Activated CD8-positive, alpha-beta T cell treated with anti-CD3 and anti-CD28 coated beads for 36 hours (primary cell): ENCODE measurements around the gene FLACC1. TPM values are rescaled to one million over a fixed set of nuclear protein-coding genes. Genes with fewer than 3 reads are reported as not detected.

Experiments
- ATAC-seq: fragments of 200-7000 bp; cut with Tn5 transposase; one replicate; pipeline ENCODE4 v1.10.0; 2021; ENCODE audit warnings: mild to moderate bottlenecking, moderate library complexity
- CTCF ChIA-PET: fragments of 350-600 bp; sonication (Branson Sonifier 250); formaldehyde crosslinking; loops from one replicate; lab custom pipeline; 2021; ENCODE audit warnings: antibody characterized with exemption; lab: Charles Lee
- POLR2A ChIA-PET: fragments of 350-600 bp; sonication (Branson Sonifier 250); formaldehyde crosslinking; loops from one replicate; lab custom pipeline; 2021; ENCODE audit warnings: antibody characterized with exemption; lab: Charles Lee
- DNase-seq: peaks from one replicate; pipeline ENCODE4 v3.0.0-alpha.2; 2020
- H3K27ac Mint-ChIP-seq: one replicate; pipeline ENCODE4 v1.8.0; 2021; ENCODE audit warnings: mild to moderate bottlenecking, mixed read lengths
- H3K27me3 Mint-ChIP-seq: one replicate; pipeline ENCODE4 v1.8.0; 2021; ENCODE audit warnings: mixed read lengths
- H3K36me3 Mint-ChIP-seq: one replicate; pipeline ENCODE4 v1.8.0; 2021; ENCODE audit warnings: low read depth, mixed read lengths
- H3K4me1 Mint-ChIP-seq: one replicate; pipeline ENCODE4 v1.8.0; 2021; ENCODE audit warnings: low read depth, mixed read lengths
- H3K4me3 Mint-ChIP-seq: one replicate; pipeline ENCODE4 v1.8.0; 2021; ENCODE audit warnings: mild to moderate bottlenecking, moderate library complexity, mixed read lengths
- H3K9me3 Mint-ChIP-seq: one replicate; pipeline ENCODE4 v1.8.0; 2021; ENCODE audit warnings: mixed read lengths
- intact Hi-C: fragments of 100-400 bp; cut with micrococcal nuclease; formaldehyde crosslinking; loops from one replicate; pipeline ENCODE4 v1.10.0; 2022
- total RNA-seq, 2 experiments: library from RNA; stranded (reverse); gene quantifications; one replicate each; pipeline ENCODE4 v1.2.3, GENCODE V29; 2021
- TF ChIP-seq, protein P1 (sequence below): fragments of 200-600 bp; IDR thresholded peaks from one replicate; pipeline ENCODE4 v1.8.0; 2022; ENCODE audit warnings: antibody characterized with exemption, mild to moderate bottlenecking

Gene FLACC1
- total RNA-seq, 2 experiments from 2014 or later: 0.59 to 0.76 TPM

DNA sequence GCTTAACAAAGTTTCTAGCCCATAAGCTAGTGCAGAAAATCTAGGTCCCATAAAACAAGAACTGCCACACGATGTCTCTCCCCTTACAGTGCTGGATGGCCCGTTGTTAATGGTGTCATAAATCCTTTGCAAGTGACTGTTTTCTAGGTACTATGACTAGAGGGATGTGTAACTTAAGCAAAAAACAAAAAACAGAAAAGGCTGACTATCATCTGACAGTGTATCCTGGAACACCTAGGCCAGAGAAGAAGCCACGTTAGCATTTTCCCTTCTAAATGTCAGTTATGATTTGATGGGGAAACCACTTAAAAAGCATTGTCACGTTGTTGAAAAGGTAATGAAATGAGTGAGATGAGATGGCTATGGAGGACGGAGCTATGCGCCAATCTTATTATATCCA lies 94.4 kb downstream of the FLACC1 start:
- no peaks in the 10 kb centered on the region for H3K27me3 Mint-ChIP-seq
- CTCF ChIA-PET: interaction anchor here (0.9 to 9.5 kb wide), 7 partner anchors 10 to 188 kb away, joined by 3 to 91 read pairs (median 5); partner anchors contain the start of genes CASP10, STRADB and TRAK2
- TF ChIP-seq, protein P1, sequence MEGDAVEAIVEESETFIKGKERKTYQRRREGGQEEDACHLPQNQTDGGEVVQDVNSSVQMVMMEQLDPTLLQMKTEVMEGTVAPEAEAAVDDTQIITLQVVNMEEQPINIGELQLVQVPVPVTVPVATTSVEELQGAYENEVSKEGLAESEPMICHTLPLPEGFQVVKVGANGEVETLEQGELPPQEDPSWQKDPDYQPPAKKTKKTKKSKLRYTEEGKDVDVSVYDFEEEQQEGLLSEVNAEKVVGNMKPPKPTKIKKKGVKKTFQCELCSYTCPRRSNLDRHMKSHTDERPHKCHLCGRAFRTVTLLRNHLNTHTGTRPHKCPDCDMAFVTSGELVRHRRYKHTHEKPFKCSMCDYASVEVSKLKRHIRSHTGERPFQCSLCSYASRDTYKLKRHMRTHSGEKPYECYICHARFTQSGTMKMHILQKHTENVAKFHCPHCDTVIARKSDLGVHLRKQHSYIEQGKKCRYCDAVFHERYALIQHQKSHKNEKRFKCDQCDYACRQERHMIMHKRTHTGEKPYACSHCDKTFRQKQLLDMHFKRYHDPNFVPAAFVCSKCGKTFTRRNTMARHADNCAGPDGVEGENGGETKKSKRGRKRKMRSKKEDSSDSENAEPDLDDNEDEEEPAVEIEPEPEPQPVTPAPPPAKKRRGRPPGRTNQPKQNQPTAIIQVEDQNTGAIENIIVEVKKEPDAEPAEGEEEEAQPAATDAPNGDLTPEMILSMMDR: no peak

DNA sequence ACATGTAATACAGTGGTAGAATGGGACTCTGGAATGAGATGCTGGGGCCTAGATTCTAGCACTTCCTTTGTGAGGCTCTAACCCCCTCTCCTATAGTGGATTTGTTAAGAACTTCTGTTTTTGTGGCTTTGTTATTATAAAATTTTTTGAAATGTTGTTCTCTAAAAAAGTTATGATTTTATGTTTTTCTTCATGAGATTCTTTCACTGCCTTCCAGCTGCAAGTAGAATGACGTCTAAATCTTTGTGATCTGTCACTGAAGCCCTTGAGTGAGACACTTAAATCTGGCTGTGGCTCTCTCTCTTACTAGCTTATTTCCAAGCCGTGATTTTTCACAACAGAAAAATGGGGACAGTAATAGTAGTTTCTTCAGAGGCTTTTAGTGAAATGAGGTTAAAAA lies 95.2 kb downstream of the FLACC1 start:
- peak overlapping the region; percentile 100 for H3K27ac Mint-ChIP-seq
- ChIA-PET CTCF (interaction anchor here (0.6 to 9.5 kb wide), 8 partner anchors 9 to 143 kb away, joined by 3 to 91 read pairs (median 5); partner anchors contain the start of gene CASP10), POLR2A (interaction anchor here (0.6 to 6.0 kb wide), 10 partner anchors 9 to 398 kb away, joined by 3 to 46 read pairs (median 5); no protein-coding TSS in a partner anchor)
- peaks cover 30% of the 10 kb centered on the region for H3K36me3 Mint-ChIP-seq
- H3K27me3 Mint-ChIP-seq: no peaks in the 10 kb centered on the region
- TF ChIP-seq, protein P1: no peak
- H3K4me1 Mint-ChIP-seq: peaks cover 78% of the 10 kb centered on the region
- peak overlapping the region; percentile 92 for H3K4me3 Mint-ChIP-seq
- intact Hi-C loops: loop anchor here (5.0 kb wide), 1 partner anchor 100 kb away; no protein-coding TSS in a partner anchor
- H3K9me3 Mint-ChIP-seq: no peaks in the 10 kb centered on the region
- ATAC-seq (no peak), DNase-seq (no peak)

More for the DNA sequence above, 94.4 kb downstream of the FLACC1 start:
- Mint-ChIP-seq H3K4me3 (peak overlapping the region; percentile 67), H3K36me3 (peaks cover 36% of the 10 kb centered on the region), H3K9me3 (no peaks in the 10 kb centered on the region), H3K4me1 (peaks cover 80% of the 10 kb centered on the region), H3K27ac (peak overlapping the region; percentile 80)
- peak; percentile 49 for ATAC-seq
- peak; percentile 57 for DNase-seq
- POLR2A ChIA-PET: interaction anchor here (0.7 to 6.0 kb wide), 6 partner anchors 10 to 103 kb away, joined by 3 to 46 read pairs (median 6); no protein-coding TSS in a partner anchor
- intact Hi-C loops: loop anchor here (5.0 kb wide), 1 partner anchor 100 kb away; no protein-coding TSS in a partner anchor

DNA sequence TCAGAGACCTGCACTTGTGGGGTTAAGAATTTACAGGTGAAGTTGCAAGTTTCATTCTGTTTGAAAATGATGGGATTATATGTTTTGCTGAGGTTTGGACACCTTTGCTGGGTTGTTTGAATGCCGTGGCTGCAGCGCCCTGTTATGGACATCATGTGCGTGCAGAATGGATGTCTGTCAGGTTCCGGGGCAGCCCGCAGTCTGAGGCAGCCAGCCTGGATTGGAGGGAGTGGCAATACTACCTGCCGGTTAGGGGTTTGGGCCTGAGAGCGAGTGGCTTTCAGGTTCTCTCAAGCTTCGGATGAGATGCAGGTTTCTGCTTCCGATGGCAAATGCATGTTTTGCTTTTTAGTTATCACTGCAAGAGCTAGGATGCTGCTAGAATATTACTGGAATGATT lies 95.7 kb downstream of the FLACC1 start:
- intact Hi-C loops: loop anchor here (5.0 kb wide), 1 partner anchor 101 kb away; no protein-coding TSS in a partner anchor
- peak overlapping the region; percentile 92 for H3K4me3 Mint-ChIP-seq
- ChIA-PET POLR2A (interaction anchor here (0.6 to 6.0 kb wide), 11 partner anchors 8 to 398 kb away, joined by 3 to 46 read pairs (median 5); no protein-coding TSS in a partner anchor), CTCF (interaction anchor here (0.6 to 9.5 kb wide), 9 partner anchors 8 to 143 kb away, joined by 3 to 91 read pairs (median 5); partner anchors contain the start of gene CASP10)
- DNase-seq: peak; percentile 76
- H3K9me3 Mint-ChIP-seq: no peaks in the 10 kb centered on the region
- H3K4me1 Mint-ChIP-seq: peaks cover 78% of the 10 kb centered on the region
- H3K27ac Mint-ChIP-seq: peak overlapping the region; percentile 100
- TF ChIP-seq, protein P1: no peak
- H3K36me3 Mint-ChIP-seq: peaks cover 30% of the 10 kb centered on the region
- peak; percentile 7 for ATAC-seq
- H3K27me3 Mint-ChIP-seq: no peaks in the 10 kb centered on the region

DNA sequence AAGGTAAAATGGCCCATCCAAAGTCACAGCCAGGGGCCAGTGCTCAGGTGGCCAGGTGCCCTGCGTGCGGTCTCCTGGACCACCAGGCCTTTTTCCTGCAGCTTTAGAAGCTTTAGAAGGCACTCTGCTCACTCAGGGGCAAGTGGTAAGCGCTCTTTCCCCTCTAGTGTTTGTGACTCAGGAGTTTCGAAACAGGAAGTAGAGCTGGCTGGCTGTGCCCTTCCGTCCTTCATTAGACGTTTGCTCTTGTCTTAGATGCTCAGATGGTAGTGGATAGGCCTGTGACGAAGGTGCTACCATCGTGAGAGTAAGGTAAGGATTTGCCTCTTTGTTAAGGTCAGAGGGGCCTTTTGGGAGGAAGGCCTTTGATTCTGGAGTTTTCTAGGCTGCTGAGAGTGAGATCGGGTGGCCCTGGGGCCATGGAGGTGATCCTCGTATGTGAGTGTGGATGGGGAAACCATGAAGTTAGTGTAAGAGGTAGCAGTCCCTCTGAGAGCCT lies 96.8 kb downstream of the FLACC1 start, which contains the start of gene CASP8:
Gene CASP8, plus strand, starts transcription at position 235 of the 499 bp plus-strand sequence. CDS start 5,951 bp downstream, outside the sequence.
- ATAC-seq (peak; percentile 61), DNase-seq (peak; percentile 83)
- no peaks in the 10 kb centered on the region for H3K9me3 Mint-ChIP-seq
- ChIA-PET POLR2A (interaction anchor here (0.9 to 6.0 kb wide), 19 partner anchors 9 to 397 kb away, joined by 3 to 46 read pairs (median 4); partner anchors contain the start of genes CASP10, NIF3L1 and PPIL3), CTCF (interaction anchor here (0.6 to 9.5 kb wide), 9 partner anchors 9 to 142 kb away, joined by 3 to 91 read pairs (median 4); partner anchors contain the start of gene CASP10)
- intact Hi-C loops: loop anchor here (5.0 kb wide), 1 partner anchor 102 kb away; no protein-coding TSS in a partner anchor
- TF ChIP-seq, protein P1: no peak
- peak within 1 kb of the TSS; percentile 92 for H3K4me3 Mint-ChIP-seq
- H3K36me3 Mint-ChIP-seq: peaks cover 23% of the 10 kb centered on the region
- no peaks in the 10 kb centered on the region for H3K27me3 Mint-ChIP-seq
- H3K4me1 Mint-ChIP-seq: peaks cover 77% of the 10 kb centered on the region
- peak within 1 kb of the TSS; percentile 100 for H3K27ac Mint-ChIP-seq
